Measurements from ENCODE around the gene EEPD1. TPM values are rescaled to one million over a fixed set of nuclear protein-coding genes. Genes with fewer than 3 reads are reported as not detected.

Gene EEPD1
- total RNA-seq, 1 experiment from 2014 or later: 5.0 TPM

DNA sequence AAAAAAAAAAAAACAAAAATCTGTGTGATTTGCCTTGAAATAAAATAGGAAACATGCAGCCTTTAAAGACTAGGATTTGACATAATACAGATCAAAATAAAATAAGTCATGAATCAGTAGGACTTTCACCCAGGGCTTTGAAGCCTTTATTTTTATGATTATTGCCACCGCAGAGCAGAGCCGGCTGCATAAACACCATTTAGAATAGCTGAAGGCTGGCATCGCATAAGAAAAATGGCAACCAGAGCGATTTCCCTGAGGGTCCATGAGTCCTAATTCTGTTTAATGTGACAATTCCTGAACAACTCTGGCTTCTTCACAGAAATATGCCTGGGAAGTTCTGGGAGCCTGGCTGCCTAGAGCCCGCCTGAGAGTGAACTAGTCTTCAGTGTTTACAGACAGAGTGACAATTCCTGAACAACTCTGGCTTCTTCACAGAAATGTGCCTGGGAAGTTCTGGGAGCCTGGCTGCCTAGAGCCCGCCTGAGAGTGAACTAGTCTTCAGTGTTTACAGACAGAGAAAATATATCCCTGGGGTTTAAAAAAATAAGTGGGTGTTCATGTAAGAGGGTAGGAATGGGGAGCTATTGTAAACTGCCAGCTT, 112.0 kb downstream of the EEPD1 start:
- Histone ChIP-seq H2AFZ (ENCODE audit: low read length) (no peak overlapping the region), H4K91ac (ENCODE audit: insufficient read length, low read depth, low read length) (no peak overlapping the region), H4K20me1 (ENCODE audit: control insufficient read depth, insufficient read depth, insufficient read length) (no peaks in the 10 kb centered on the region), H3K14ac (ENCODE audit: insufficient read depth, low read length) (no peak overlapping the region), H3K4me1 (ENCODE audit: insufficient read depth, low read length) (peaks cover 3% of the 10 kb centered on the region; the same call in 1 of the 2 replicates), H3K4ac (ENCODE audit: low read depth, low read length) (no peak overlapping the region), H3K23ac (ENCODE audit: insufficient read length, low read depth, low read length) (no peak overlapping the region), H4K8ac (replicated peaks; ENCODE audit: insufficient read length, low read depth, low read length) (no peak overlapping the region), H3K9ac (ENCODE audit: extremely low read depth, insufficient read length, low read length) (no peak overlapping the region), H2BK12ac (ENCODE audit: insufficient read length, low read depth, low read length) (no peak overlapping the region), H3T11ph (ENCODE audit: low read length) (no peak overlapping the region), H3K56ac (ENCODE audit: insufficient read length, low read depth, low read length) (no peak overlapping the region), H2BK120ac (ENCODE audit: low read depth, low read length, poor library complexity, severe bottlenecking) (no peak overlapping the region), H2AK5ac (ENCODE audit: insufficient read length, low read length) (no peak overlapping the region), H3K9me3 (ENCODE audit: control insufficient read depth, low read depth, low read length) (no peaks in the 10 kb centered on the region), H3K27me3 (ENCODE audit: insufficient read depth, low read length) (no peaks in the 10 kb centered on the region), H3K79me2 (ENCODE audit: insufficient read depth, low read length) (no peaks in the 10 kb centered on the region), H2BK15ac (ENCODE audit: low read depth, low read length) (no peak overlapping the region), H3K18ac (ENCODE audit: insufficient read length, low read depth, low read length) (no peak overlapping the region), H2BK5ac (ENCODE audit: insufficient read length, low read length) (no peak overlapping the region), H3K4me2 (ENCODE audit: insufficient read depth, insufficient read length, low read length) (no peak overlapping the region), H3K27ac (ENCODE audit: insufficient read length, low read depth, low read length) (no peak overlapping the region), H3K23me2 (ENCODE audit: insufficient read length, low read depth, low read length, poor library complexity, severe bottlenecking) (no peaks in the 10 kb centered on the region), H4K5ac (ENCODE audit: insufficient read length, low read depth, low read length) (no peak overlapping the region), H3K79me1 (ENCODE audit: insufficient read depth, low read depth, low read length, poor library complexity, severe bottlenecking) (no peaks in the 10 kb centered on the region), H2BK20ac (ENCODE audit: low read depth, low read length, poor library complexity, severe bottlenecking) (no peak overlapping the region)
- WGBS (ENCODE audit: extremely low coverage, insufficient read length, low lambda C conversion rate): no CpG with 5 or more reads among the region's 6 CpGs
- TF ChIP-seq CTCF (conservative IDR thresholded peaks at IDR 0.05): no peak
- no peaks in the 10 kb centered on the region for H3K9me3 Mint-ChIP-seq
- H3K4me3 Mint-ChIP-seq: no peak overlapping the region
- no peak for DNase-seq
- no peaks in the 10 kb centered on the region; a peak in 1 of 7 replicates for H3K36me3 Mint-ChIP-seq (ENCODE audit: insufficient read depth in 1 of 3, low read depth in 3 of 3)
- peaks cover 7 to 9% of the 10 kb centered on the region in 2 experiments; a peak in 3 of 4 replicates for H3K4me1 Mint-ChIP-seq
- peak overlapping the region in 1 of 3 experiments; percentile 34; a peak in 2 of 7 replicates for H3K27ac Mint-ChIP-seq
- no peaks in the 10 kb centered on the region for H3K27me3 Mint-ChIP-seq (ENCODE audit: low read depth)

Measured in H9 (cell line).